GM23248 (cell line): ENCODE data around the gene REXO4. TPM values are rescaled to one million over a fixed set of nuclear protein-coding genes. Genes with fewer than 3 reads are reported as not detected.
A peak's percentile ranks its signal among the peaks of the same experiment; 100 is the strongest.

ENCODE experiments used
- DNase-seq: peaks from one replicate; pipeline ENCODE4 v3.0.0-alpha.2; 2015
- H2AFZ ChIP-seq: fragments of 200-600 bp; sonication (generic); 2 replicates; pipeline ENCODE4 v1.6.1; 2016; ENCODE audit warnings: antibody characterized with exemption
- H3F3A ChIP-seq: fragments of 200-600 bp; sonication (generic); 2 replicates; pipeline ENCODE4 v1.6.1; 2016; ENCODE audit warnings: mild to moderate bottlenecking, antibody characterized with exemption, mixed run types; ENCODE audit not compliant: insufficient read depth
- H3K27ac ChIP-seq: fragments of 200-600 bp; sonication (generic); 2 replicates; pipeline ENCODE4 v1.5.1; 2016; ENCODE audit warnings: mild to moderate bottlenecking
- H3K27me3 ChIP-seq: fragments of 200-600 bp; sonication (generic); replicated peaks from 2 replicates; pipeline ENCODE4 v1.6.1; 2016; ENCODE audit warnings: mild to moderate bottlenecking; ENCODE audit not compliant: insufficient read depth
- H3K36me3 ChIP-seq: fragments of 200-600 bp; sonication (generic); 2 replicates; pipeline ENCODE4 v1.6.1; 2016; ENCODE audit warnings: low read depth, mild to moderate bottlenecking
- H3K4me1 ChIP-seq: fragments of 200-600 bp; sonication (generic); 2 replicates; pipeline ENCODE4 v1.6.1; 2016; ENCODE audit warnings: mild to moderate bottlenecking; ENCODE audit not compliant: insufficient read depth
- H3K4me2 ChIP-seq: fragments of 200-600 bp; sonication (generic); one replicate; pipeline ENCODE4 v1.6.1; 2016; ENCODE audit warnings: mild to moderate bottlenecking; ENCODE audit not compliant: unreplicated experiment
- H3K4me3 ChIP-seq: fragments of 200-600 bp; sonication (generic); 2 replicates; pipeline ENCODE4 v1.5.1; 2016; ENCODE audit warnings: mild to moderate bottlenecking
- H3K79me2 ChIP-seq: fragments of 200-600 bp; sonication (generic); 2 replicates; pipeline ENCODE4 v1.6.1; 2016; ENCODE audit warnings: mild to moderate bottlenecking; ENCODE audit not compliant: insufficient read depth
- H3K9ac ChIP-seq: fragments of 200-600 bp; sonication (generic); 2 replicates; pipeline ENCODE4 v1.6.1; 2016; ENCODE audit warnings: mild to moderate bottlenecking
- H3K9me2 ChIP-seq: fragments of 200-600 bp; sonication (generic); 2 replicates; pipeline ENCODE4 v1.6.1; 2016; ENCODE audit warnings: mixed run types, mild to moderate bottlenecking, moderate library complexity; ENCODE audit not compliant: insufficient read depth
- H3K9me3 ChIP-seq: fragments of 200-600 bp; sonication (generic); one replicate; pipeline ENCODE4 v1.6.1; 2017; ENCODE audit warnings: low read depth
- H4K20me1 ChIP-seq: fragments of 200-600 bp; sonication (generic); 2 replicates; pipeline ENCODE4 v1.6.0; 2016; ENCODE audit not compliant: insufficient read depth
- EZH2 ChIP-seq: fragments of 200-600 bp; sonication (generic); IDR thresholded peaks from 2 replicates; pipeline ENCODE4 v1.6.1; 2018; ENCODE audit warnings: antibody characterized with exemption, mild to moderate bottlenecking; ENCODE audit not compliant: insufficient read depth, poor library complexity, severe bottlenecking
- EZH2phosphoT487 ChIP-seq: fragments of 200-600 bp; sonication (generic); IDR thresholded peaks from 2 replicates; pipeline ENCODE4 v1.6.1; 2018; ENCODE audit warnings: antibody characterized with exemption, moderate library complexity, mild to moderate bottlenecking, low read depth; ENCODE audit not compliant: insufficient read depth
- WGBS, 2 experiments: methylation state at CpG; one replicate each; pipeline ENCODE4 v1.1.6; 2015 to 2017; ENCODE audit warnings: low lambda C conversion rate in 2 of 2, low coverage in 1 of 2; ENCODE audit errors: missing lambda C conversion rate in 2 of 2; 5-methylcytosine and 5-hydroxymethylcytosine counted together
- in situ Hi-C: fragments of 300-500 bp; cut with MboI; formaldehyde crosslinking; loops from 2 replicates; pipeline ENCODE4 v1.15.0; 2020
- polyA plus RNA-seq: library from polyadenylated mRNA; unstranded; fragments of >200 nt; fragmentation: Nextera tagmentation; extraction: Ambion mirVana; gene quantifications from 2 replicates; pipeline ENCODE4 v1.2.1, GENCODE V29; 2016
- total RNA-seq: library from RNA; depleted of rRNA; stranded (reverse); fragments of >200 nt; shearing (Covaris generic); gene quantifications from 2 replicates; pipeline ENCODE4 v1.2.3, GENCODE V29; 2014

REXO4 gene
- total and polyA plus RNA-seq, 2 experiments from 2014 or later = 17.5 to 26.9 TPM

GRCh38 chr9:133375724-133376654 is 41.8 kb downstream of the REXO4 start, which contains the start of the genes STKLD1 and SURF4:
Gene STKLD1 (plus strand): TSS chr9:133376366. CDS start chr9:133376474, 108 bp downstream.
Gene SURF4 (minus strand): TSS chr9:133376060. CDS start chr9:133375969, 91 bp downstream.
- TF ChIP-seq EZH2phosphoT487 (no peak), EZH2 (no peak)
- Histone ChIP-seq H3K36me3 (peaks cover 7% of the 10 kb centered on the region), H3F3A (peaks cover 56% of the 10 kb centered on the region), H3K9me2 (no peaks in the 10 kb centered on the region), H3K79me2 (peaks cover 48% of the 10 kb centered on the region), H3K4me2 (peak within 1 kb of the TSS; percentile 89), H3K9me3 (no peaks in the 10 kb centered on the region), H4K20me1 (peaks cover 22% of the 10 kb centered on the region; the same call in 1 of the 2 replicates), H3K27me3 (no peaks in the 10 kb centered on the region), H3K27ac (peak within 1 kb of the TSS; percentile 93), H3K9ac (peak within 1 kb of the TSS; percentile 100), H2AFZ (peak within 1 kb of the TSS; percentile 75), H3K4me1 (peaks cover 41% of the 10 kb centered on the region), H3K4me3 (peak within 1 kb of the TSS; percentile 83)
- in situ Hi-C loops = no loop called here
- peak; percentile 99 for DNase-seq
- WGBS, 2 experiments = 1% methylated on average over 42 to 73 of the region's 120 CpGs

GRCh38 chr9:133375116-133375723 is 42.6 kb downstream of the REXO4 start:
- no peaks in the 10 kb centered on the region for H3K9me2 ChIP-seq
- H3K9me3 ChIP-seq = no peaks in the 10 kb centered on the region
- H3K79me2 ChIP-seq = peaks cover 56% of the 10 kb centered on the region
- peak overlapping the region; percentile 100 for H3K9ac ChIP-seq
- H3K36me3 ChIP-seq = peaks cover 7% of the 10 kb centered on the region
- peaks cover 29% of the 10 kb centered on the region; the same call in 1 of the 2 replicates for H4K20me1 ChIP-seq
- no peaks in the 10 kb centered on the region for H3K27me3 ChIP-seq
- 1% methylated on average over 32 to 37 of the region's 39 CpGs for WGBS, 2 experiments
- peak overlapping the region; percentile 83 for H3K4me3 ChIP-seq
- TF ChIP-seq EZH2phosphoT487 (no peak), EZH2 (no peak)
- in situ Hi-C loops = no loop called here
- H3K27ac ChIP-seq = peak overlapping the region; percentile 93
- peak overlapping the region; percentile 89 for H3K4me2 ChIP-seq
- H2AFZ ChIP-seq = no peak overlapping the region
- H3F3A ChIP-seq = peaks cover 56% of the 10 kb centered on the region
- peak; percentile 77 for DNase-seq
- H3K4me1 ChIP-seq = peaks cover 47% of the 10 kb centered on the region

- TF ChIP-seq EZH2phosphoT487 = no peak
- peak overlapping the region; percentile 93 for H3K27ac ChIP-seq
- H3K36me3 ChIP-seq = peaks cover 12% of the 10 kb centered on the region
- peak overlapping the region; percentile 83 for H3K4me3 ChIP-seq
- H3K27me3 ChIP-seq = no peaks in the 10 kb centered on the region
- H3F3A ChIP-seq = peaks cover 56% of the 10 kb centered on the region
- H3K9ac ChIP-seq = peak overlapping the region; percentile 100
- H4K20me1 ChIP-seq = peaks cover 35% of the 10 kb centered on the region
- peaks cover 50% of the 10 kb centered on the region for H3K4me1 ChIP-seq
- no peaks in the 10 kb centered on the region for H3K9me3 ChIP-seq
- 1 to 4% methylated on average over 12 of the region's 12 CpGs for WGBS, 2 experiments
- H3K9me2 ChIP-seq = no peaks in the 10 kb centered on the region
- peaks cover 62% of the 10 kb centered on the region for H3K79me2 ChIP-seq
- no peak overlapping the region for H2AFZ ChIP-seq
- H3K4me2 ChIP-seq = peak overlapping the region; percentile 89
- in situ Hi-C loops = no loop called here
- peak; percentile 91 for DNase-seq
Measured at GRCh38 chr9:133374612-133375115, 43.1 kb downstream of the REXO4 start.

GRCh38 chr9:133372144-133372543 is 45.7 kb downstream of the REXO4 start:
- WGBS, 2 experiments = 36 to 40% methylated on average over 7 of the region's 7 CpGs
- H3K27ac ChIP-seq = peak overlapping the region; percentile 93; the same call in 1 of the 2 replicates
- H3K4me2 ChIP-seq = peak overlapping the region; percentile 17
- peak overlapping the region; percentile 38 for H3K9ac ChIP-seq
- TF ChIP-seq EZH2 (no peak), EZH2phosphoT487 (no peak)
- in situ Hi-C loops = no loop called here
- no peak for DNase-seq
- peaks cover 46% of the 10 kb centered on the region for H3F3A ChIP-seq
- no peak overlapping the region for H2AFZ ChIP-seq
- H3K27me3 ChIP-seq = no peaks in the 10 kb centered on the region
- H3K36me3 ChIP-seq = peaks cover 18% of the 10 kb centered on the region
- H3K9me3 ChIP-seq = no peaks in the 10 kb centered on the region
- H3K4me3 ChIP-seq = peak overlapping the region; percentile 11; the same call in 1 of the 2 replicates
- H3K4me1 ChIP-seq = peaks cover 62% of the 10 kb centered on the region
- no peaks in the 10 kb centered on the region for H3K9me2 ChIP-seq
- peaks cover 87% of the 10 kb centered on the region for H3K79me2 ChIP-seq
- H4K20me1 ChIP-seq = peaks cover 57% of the 10 kb centered on the region
